SK-N-SH (cell line): ENCODE results near the gene HS6ST1. TPM values are rescaled to one million over a fixed set of nuclear protein-coding genes. Genes with fewer than 3 reads are reported as not detected.

Experiments
- CTCF ChIA-PET: fragments of 300-600, 350-600 bp; formaldehyde crosslinking; extraction: SDS; loops from one replicate; lab custom pipeline; 2021; lab: Yijun Ruan, JAX
- POLR2A ChIA-PET: fragments of 350-600 bp; sonication (Branson Sonifier 250); formaldehyde crosslinking; extraction: SDS; loops from one replicate; lab custom pipeline; 2020; ENCODE audit warnings: antibody characterized with exemption, inconsistent platforms; lab: Yijun Ruan, JAX
- DNase-seq: peaks from one replicate; pipeline ENCODE4 v3.0.0; 2012
- H2AFZ ChIP-seq: fragments of 200-600 bp; sonication (generic); 2 replicates; pipeline ENCODE4 v1.8.1; 2016; ENCODE audit warnings: antibody characterized with exemption, mild to moderate bottlenecking, low read depth
- H3F3A ChIP-seq: fragments of 200-600 bp; sonication (generic); replicated peaks from 2 replicates; pipeline ENCODE3; 2016; ENCODE audit warnings: antibody characterized with exemption, mild to moderate bottlenecking; ENCODE audit not compliant: insufficient read depth
- H3K27ac ChIP-seq, 2 experiments: fragments of 200-500 bp in 1 of 2; fragments of 200-600 bp in 1 of 2; sonication (Bioruptor generic) in 1 of 2; sonication (generic), shearing (Covaris generic) in 1 of 2; 2 replicates each; pipeline versions ENCODE4 v1.5.1 to v1.6.1; 2014 to 2016; ENCODE audit warnings: low read depth in 2 of 2, inconsistent platforms in 1 of 2, low read length in 1 of 2, mild to moderate bottlenecking in 1 of 2, mixed read lengths in 1 of 2
- H3K27me3 ChIP-seq: fragments of 200-600 bp; sonication (generic), shearing (Covaris generic); 2 replicates; pipeline ENCODE4 v1.6.1; 2016; ENCODE audit warnings: mixed run types; ENCODE audit not compliant: insufficient read depth
- H3K36me3 ChIP-seq, 2 experiments: fragments of 200-500 bp in 1 of 2; fragments of 200-600 bp in 1 of 2; sonication (Bioruptor generic) in 1 of 2; sonication (generic) in 1 of 2; replicated peaks in 1 of 2; 2 replicates each; pipeline versions ENCODE3 to v1.5.1; 2014 to 2016; ENCODE audit warnings: low read length in 1 of 2, mild to moderate bottlenecking in 1 of 2; ENCODE audit not compliant: insufficient read depth in 2 of 2, control insufficient read depth in 1 of 2
- H3K4me1 ChIP-seq, 2 experiments: fragments of 200-500 bp in 1 of 2; fragments of 200-600 bp in 1 of 2; sonication (Bioruptor generic) in 1 of 2; sonication (generic), shearing (Covaris generic) in 1 of 2; 2 replicates each; pipeline versions ENCODE4 v1.5.1 to v1.6.1; 2014 to 2016; ENCODE audit warnings: low read depth in 1 of 2, low read length in 1 of 2, mixed run types in 1 of 2; ENCODE audit not compliant: insufficient read depth in 2 of 2, control insufficient read depth in 1 of 2
- H3K4me2 ChIP-seq: fragments of 200-600 bp; sonication (generic), shearing (Covaris generic); 2 replicates; pipeline ENCODE4 v1.6.1; 2017; ENCODE audit warnings: mixed run types
- H3K4me3 ChIP-seq, 2 experiments: fragments of 200-500 bp in 1 of 2; fragments of 200-600 bp in 1 of 2; sonication (Bioruptor generic) in 1 of 2; sonication (generic), shearing (Covaris generic) in 1 of 2; 2 replicates each; pipeline versions ENCODE4 v1.5.1 to v1.8.1; 2014 to 2016; ENCODE audit warnings: low read depth in 2 of 2, inconsistent platforms in 1 of 2, low read length in 1 of 2, mild to moderate bottlenecking in 1 of 2, mixed read lengths in 1 of 2, moderate library complexity in 1 of 2
- H3K79me2 ChIP-seq: fragments of 200-600 bp; sonication (generic); 2 replicates; pipeline ENCODE4 v1.8.1; 2017; ENCODE audit warnings: mild to moderate bottlenecking; ENCODE audit not compliant: insufficient read depth
- H3K9ac ChIP-seq: fragments of 200-600 bp; sonication (generic); 2 replicates; pipeline ENCODE4 v1.6.1; 2017; ENCODE audit warnings: mixed run types
- H3K9me2 ChIP-seq: fragments of 200-600 bp; sonication (generic); 2 replicates; pipeline ENCODE4 v1.6.1; 2017; ENCODE audit warnings: mixed run types
- H3K9me3 ChIP-seq: fragments of 200-600 bp; sonication (generic); 2 replicates; pipeline ENCODE4 v1.6.1; 2017; ENCODE audit warnings: mixed run types, mild to moderate bottlenecking, moderate library complexity
- H4K20me1 ChIP-seq: fragments of 200-600 bp; sonication (generic); 2 replicates; pipeline ENCODE4 v1.6.1; 2017; ENCODE audit warnings: mild to moderate bottlenecking, mixed run types; ENCODE audit not compliant: insufficient read depth
- CHD2 ChIP-seq: fragments of 150-350 bp; IDR thresholded peaks from 2 replicates; pipeline ENCODE4 v1.6.1; 2018; ENCODE audit warnings: low read length; ENCODE audit not compliant: partially characterized antibody
- CTCF ChIP-seq: fragments of 200-600 bp; sonication (generic); IDR thresholded peaks from 2 replicates; pipeline ENCODE4 v1.6.1; 2017; ENCODE audit warnings: antibody characterized with exemption, mild to moderate bottlenecking, moderate library complexity
- ELF1 ChIP-seq: IDR thresholded peaks from 2 replicates; pipeline ENCODE4 v1.4.0; 2012
- EZH2phosphoT487 ChIP-seq: fragments of 200-600 bp; sonication (generic); IDR thresholded peaks from 2 replicates; pipeline ENCODE4 v1.6.1; 2017; ENCODE audit warnings: low read depth, mixed run types, mild to moderate bottlenecking, antibody characterized with exemption, moderate library complexity, borderline replicate concordance
- FOSL2 ChIP-seq: IDR thresholded peaks from 2 replicates; pipeline ENCODE4 v1.4.0; 2012; ENCODE audit warnings: low read depth, mild to moderate bottlenecking, moderate library complexity, borderline replicate concordance
- FOXJ3 ChIP-seq: sonication (generic); formaldehyde crosslinking; IDR thresholded peaks from 2 replicates; pipeline ENCODE4 v1.5.1; 2020; ENCODE audit warnings: mild to moderate bottlenecking, missing genetic modification reagents
- FOXM1 ChIP-seq: IDR thresholded peaks from 2 replicates; pipeline ENCODE4 v1.4.0; 2012; ENCODE audit warnings: low read depth, mild to moderate bottlenecking
- GATA2 ChIP-seq: sonication (generic); formaldehyde crosslinking; IDR thresholded peaks from 2 replicates; pipeline ENCODE4 v1.5.0; 2020; ENCODE audit warnings: mild to moderate bottlenecking, missing genetic modification reagents
- MAX ChIP-seq: IDR thresholded peaks from 2 replicates; pipeline ENCODE4 v1.4.0; 2012; ENCODE audit warnings: low read depth
- RAD21 ChIP-seq: IDR thresholded peaks from 2 replicates; pipeline ENCODE4 v1.6.1; 2012; ENCODE audit warnings: mild to moderate bottlenecking, low read length
- RCOR1 ChIP-seq: fragments of 150-350 bp; IDR thresholded peaks from 2 replicates; pipeline ENCODE4 v1.6.1; 2017; ENCODE audit warnings: antibody characterized with exemption, low read length
- SIN3A ChIP-seq: IDR thresholded peaks from 2 replicates; pipeline ENCODE4 v1.6.1; 2012; ENCODE audit warnings: low read depth, mild to moderate bottlenecking, low read length, moderate library complexity, borderline replicate concordance
- SMC3 ChIP-seq: IDR thresholded peaks from 2 replicates; pipeline ENCODE4 v1.6.1; 2012; ENCODE audit warnings: low read depth, low read length, improper control_type of control experiment
- TAF1 ChIP-seq: IDR thresholded peaks from 2 replicates; pipeline ENCODE4 v1.6.1; 2012; ENCODE audit warnings: low read depth, mild to moderate bottlenecking, low read length, moderate library complexity, borderline replicate concordance
- USF1 ChIP-seq: IDR thresholded peaks from 2 replicates; pipeline ENCODE4 v1.4.0; 2012; ENCODE audit warnings: low read depth, borderline replicate concordance
- USF2 ChIP-seq: fragments of 150-350 bp; IDR thresholded peaks from 2 replicates; pipeline ENCODE4 v1.6.1; 2017; ENCODE audit warnings: antibody characterized with exemption, low read length, low read depth, borderline replicate concordance
- YY1 ChIP-seq: IDR thresholded peaks from 2 replicates; pipeline ENCODE4 v1.4.0; 2012; ENCODE audit warnings: low read depth, mild to moderate bottlenecking
- WGBS: methylation state at CpG from one replicate; pipeline ENCODE4 v1.1.6; 2017; ENCODE audit warnings: low lambda C conversion rate; 5-methylcytosine and 5-hydroxymethylcytosine counted together
- polyA plus RNA-seq, 3 experiments: library from polyadenylated mRNA; depleted of rRNA; stranded (reverse); fragments of >200 nt; gene quantifications; 2 replicates each; pipeline ENCODE4 v1.2.3, GENCODE V29; 2012
- TF ChIP-seq, protein P1 (sequence below): IDR thresholded peaks from 2 replicates; pipeline ENCODE4; 2012

Gene HS6ST1
- polyA plus RNA-seq, 1 of the 3 experiments (the other 2 are of a cell fraction) = 5.9 TPM

- TF ChIP-seq GATA2 = no peak
Observed at GRCh38 chr2:128298846-128299507, 19.7 kb downstream of the HS6ST1 start (continued).

- no peak overlapping the region for H3K27ac ChIP-seq
- DNase-seq = no peak
- H2AFZ ChIP-seq = no peak overlapping the region
- no peaks in the 10 kb centered on the region for H3K9me2 ChIP-seq
- no peak overlapping the region for H3K4me3 ChIP-seq
- peaks cover 4% of the 10 kb centered on the region; the same call in 1 of the 2 replicates for H3K79me2 ChIP-seq
- H3K27me3 ChIP-seq = no peaks in the 10 kb centered on the region
- no peaks in the 10 kb centered on the region for H3F3A ChIP-seq
- WGBS = 95% methylated on average over 7 of the region's 7 CpGs
- ChIA-PET POLR2A (no interaction called here), CTCF (interaction anchor here (1.4 to 6.1 kb wide), 2 partner anchors 15 kb away, joined by 3 to 27 read pairs; no protein-coding TSS in a partner anchor)
- H3K4me1 ChIP-seq = peaks cover 7 to 54% of the 10 kb centered on the region in 2 experiments; a peak in 2 of 4 replicates
- no peaks in the 10 kb centered on the region for H3K9me3 ChIP-seq
- H4K20me1 ChIP-seq = no peaks in the 10 kb centered on the region
- no peaks in the 10 kb centered on the region for H3K36me3 ChIP-seq
- TF ChIP-seq FOXM1 (no peak), GATA2 (no peak)
- H3K9ac ChIP-seq = no peak overlapping the region
- no peak overlapping the region for H3K4me2 ChIP-seq
Observed at GRCh38 chr2:128298286-128298685, 20.4 kb downstream of the HS6ST1 start.

DNA sequence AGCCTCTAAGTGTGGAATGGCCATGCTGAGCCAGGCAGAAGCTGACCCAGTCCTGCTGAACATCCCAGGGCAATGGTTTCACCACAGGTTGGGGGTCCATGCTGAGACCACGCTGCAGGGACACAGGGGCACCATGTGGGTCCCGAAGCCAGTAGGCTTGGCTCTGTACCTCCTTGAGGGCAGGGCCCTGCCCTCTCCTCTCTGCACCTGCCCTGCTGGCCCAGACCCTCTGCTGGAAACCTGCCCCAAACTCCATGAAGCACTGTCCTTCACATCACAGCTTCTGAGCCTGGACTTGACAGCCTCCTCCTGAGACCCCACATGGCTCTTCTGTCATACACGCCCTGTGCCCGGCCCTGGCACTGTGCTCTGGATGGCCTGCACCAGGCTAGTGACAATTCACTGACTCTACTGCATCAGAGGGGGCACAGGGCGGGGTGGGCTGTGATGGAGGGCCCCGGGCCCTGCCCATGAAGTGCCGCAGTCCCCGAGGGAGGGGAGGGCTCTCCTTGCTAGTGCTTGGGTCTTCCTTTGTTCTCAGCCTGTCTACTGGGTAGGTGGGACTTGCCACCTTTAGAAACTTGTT is 24.7 kb downstream of the HS6ST1 start:
- no CpG with 5 or more reads among the region's 8 CpGs for WGBS
- no peaks in the 10 kb centered on the region for H3K27me3 ChIP-seq
- H3K4me1 ChIP-seq = peaks cover 3 to 26% of the 10 kb centered on the region in 2 experiments; a peak in 2 of 4 replicates
- no peak overlapping the region for H2AFZ ChIP-seq
- no peaks in the 10 kb centered on the region for H3K36me3 ChIP-seq
- H3K79me2 ChIP-seq = peaks cover 4% of the 10 kb centered on the region; the same call in 1 of the 2 replicates
- no peak overlapping the region; a peak in 1 of 4 replicates for H3K27ac ChIP-seq
- no peaks in the 10 kb centered on the region for H3K9me2 ChIP-seq
- no peak overlapping the region for H3K4me3 ChIP-seq
- no peak overlapping the region for H3K4me2 ChIP-seq
- H4K20me1 ChIP-seq = no peaks in the 10 kb centered on the region; the same call in 1 of the 2 replicates
- no peaks in the 10 kb centered on the region for H3F3A ChIP-seq
- peaks cover 3% of the 10 kb centered on the region; the same call in 1 of the 2 replicates for H3K9me3 ChIP-seq
- CTCF ChIA-PET = interaction anchor here (1.0 to 1.4 kb wide), 2 partner anchors 11 kb away, joined by 3 to 4 read pairs; no protein-coding TSS in a partner anchor
- no peak overlapping the region for H3K9ac ChIP-seq
- DNase-seq = no peak
- POLR2A ChIA-PET = no interaction called here
- TF ChIP-seq RCOR1 (no peak), TAF1 (no peak), MAX (no peak), EZH2phosphoT487 (no peak), FOXM1 (no peak), RAD21 (no peak), CTCF (no peak), YY1 (no peak), SMC3 (no peak), FOXJ3 (no peak), CHD2 (no peak), ELF1 (no peak), SIN3A (no peak), USF2 (no peak), USF1 (no peak), FOSL2 (no peak)
- TF ChIP-seq, protein P1, sequence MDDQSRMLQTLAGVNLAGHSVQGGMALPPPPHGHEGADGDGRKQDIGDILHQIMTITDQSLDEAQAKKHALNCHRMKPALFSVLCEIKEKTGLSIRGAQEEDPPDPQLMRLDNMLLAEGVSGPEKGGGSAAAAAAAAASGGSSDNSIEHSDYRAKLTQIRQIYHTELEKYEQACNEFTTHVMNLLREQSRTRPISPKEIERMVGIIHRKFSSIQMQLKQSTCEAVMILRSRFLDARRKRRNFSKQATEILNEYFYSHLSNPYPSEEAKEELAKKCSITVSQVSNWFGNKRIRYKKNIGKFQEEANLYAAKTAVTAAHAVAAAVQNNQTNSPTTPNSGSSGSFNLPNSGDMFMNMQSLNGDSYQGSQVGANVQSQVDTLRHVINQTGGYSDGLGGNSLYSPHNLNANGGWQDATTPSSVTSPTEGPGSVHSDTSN = no peak
